Measurements from ENCODE around the gene MCF2. TPM values are rescaled to one million over a fixed set of nuclear protein-coding genes. Genes with fewer than 3 reads are reported as not detected.

MCF2 gene
- under 0.01 TPM in 2 replicates for total RNA-seq
- 0.05 and 0.06 TPM in 2 replicates for polyA plus RNA-seq
- not detected in 2 replicates for polyA plus RNA-seq (2012)
- not detected in 2 replicates for polyA minus RNA-seq (ENCODE audit: low replicate concordance)

- H3K36me3 ChIP-seq (ENCODE audit: control insufficient read depth, insufficient read depth, low read length) = no peaks in the 10 kb centered on the region
- H3K4me2 ChIP-seq (ENCODE audit: extremely low read depth, insufficient read depth, low read length) = no peak within 1 kb of the TSS
- no peak within 1 kb of the TSS for H3K27ac ChIP-seq (ENCODE audit: insufficient read depth, low read length)
- no peak within 1 kb of the TSS for H2AFZ ChIP-seq (ENCODE audit: low read length)
- no peak for TF ChIP-seq EZH2 (IDR thresholded peaks at IDR 0.05; ENCODE audit: low read length, missing control alignments)
- TF ChIP-seq, protein P1, sequence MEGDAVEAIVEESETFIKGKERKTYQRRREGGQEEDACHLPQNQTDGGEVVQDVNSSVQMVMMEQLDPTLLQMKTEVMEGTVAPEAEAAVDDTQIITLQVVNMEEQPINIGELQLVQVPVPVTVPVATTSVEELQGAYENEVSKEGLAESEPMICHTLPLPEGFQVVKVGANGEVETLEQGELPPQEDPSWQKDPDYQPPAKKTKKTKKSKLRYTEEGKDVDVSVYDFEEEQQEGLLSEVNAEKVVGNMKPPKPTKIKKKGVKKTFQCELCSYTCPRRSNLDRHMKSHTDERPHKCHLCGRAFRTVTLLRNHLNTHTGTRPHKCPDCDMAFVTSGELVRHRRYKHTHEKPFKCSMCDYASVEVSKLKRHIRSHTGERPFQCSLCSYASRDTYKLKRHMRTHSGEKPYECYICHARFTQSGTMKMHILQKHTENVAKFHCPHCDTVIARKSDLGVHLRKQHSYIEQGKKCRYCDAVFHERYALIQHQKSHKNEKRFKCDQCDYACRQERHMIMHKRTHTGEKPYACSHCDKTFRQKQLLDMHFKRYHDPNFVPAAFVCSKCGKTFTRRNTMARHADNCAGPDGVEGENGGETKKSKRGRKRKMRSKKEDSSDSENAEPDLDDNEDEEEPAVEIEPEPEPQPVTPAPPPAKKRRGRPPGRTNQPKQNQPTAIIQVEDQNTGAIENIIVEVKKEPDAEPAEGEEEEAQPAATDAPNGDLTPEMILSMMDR (conservative IDR thresholded peaks at IDR 0.05 in 1 of 2, IDR thresholded peaks at IDR 0.05 in 1 of 2; ENCODE audit: low read depth in 1 of 2, low read length in 2 of 2) = no peak
- no peaks in the 10 kb centered on the region for H4K20me1 ChIP-seq (ENCODE audit: control insufficient read depth, extremely low read depth, insufficient read depth, low read length)
- no peak within 1 kb of the TSS for H3K4me3 ChIP-seq (replicated peaks in 1 of 4; ENCODE audit: control extremely low read depth in 1 of 4, insufficient read depth in 1 of 4, low read depth in 3 of 4, low read length in 4 of 4)
- H3K9me3 ChIP-seq (ENCODE audit: control insufficient read depth, insufficient read depth, low read depth, low read length) = no peaks in the 10 kb centered on the region
- no peaks in the 10 kb centered on the region for H3K79me2 ChIP-seq (ENCODE audit: control insufficient read depth, insufficient read depth, low read length)
- no peak within 1 kb of the TSS for H3K9ac ChIP-seq (ENCODE audit: insufficient read depth, low read length)
- no peaks in the 10 kb centered on the region for H3K4me1 ChIP-seq (ENCODE audit: control insufficient read depth, extremely low read depth, insufficient read depth, low read length)
- DNase-seq (ENCODE audit: low read depth in 2 of 2) = no peak
- H3K27me3 ChIP-seq (ENCODE audit: control insufficient read depth, insufficient read depth, low read length) = no peaks in the 10 kb centered on the region
Measured at GRCh38 chrX:139708067-139708466, at the start of gene MCF2. Gene MCF2, minus strand, starts transcription at chrX:139708167. Its CDS starts 56,423 bp downstream, at chrX:139651744.

GRCh38 chrX:139751053-139751452, 43.1 kb upstream of the MCF2 start:
- H3K27ac ChIP-seq (ENCODE audit: insufficient read depth, low read length) = no peak overlapping the region
- DNase-seq (ENCODE audit: low read depth in 2 of 2) = no peak
- H3K36me3 ChIP-seq (ENCODE audit: control insufficient read depth, insufficient read depth, low read length) = no peaks in the 10 kb centered on the region
- no peaks in the 10 kb centered on the region for H3K4me1 ChIP-seq (ENCODE audit: control insufficient read depth, extremely low read depth, insufficient read depth, low read length)
- no peaks in the 10 kb centered on the region for H3K79me2 ChIP-seq (ENCODE audit: control insufficient read depth, insufficient read depth, low read length)
- no peak overlapping the region for H3K4me3 ChIP-seq (replicated peaks in 1 of 4; ENCODE audit: control extremely low read depth in 1 of 4, insufficient read depth in 1 of 4, low read depth in 3 of 4, low read length in 4 of 4)
- no peak overlapping the region for H3K4me2 ChIP-seq (ENCODE audit: extremely low read depth, insufficient read depth, low read length)
- no peaks in the 10 kb centered on the region for H4K20me1 ChIP-seq (ENCODE audit: control insufficient read depth, extremely low read depth, insufficient read depth, low read length)
- TF ChIP-seq EZH2 (IDR thresholded peaks at IDR 0.05; ENCODE audit: low read length, missing control alignments) = no peak
- TF ChIP-seq, protein P1 (conservative IDR thresholded peaks at IDR 0.05 in 1 of 2, IDR thresholded peaks at IDR 0.05 in 1 of 2; ENCODE audit: low read depth in 1 of 2, low read length in 2 of 2) = no peak
- H3K9me3 ChIP-seq (ENCODE audit: control insufficient read depth, insufficient read depth, low read depth, low read length) = no peaks in the 10 kb centered on the region
- H3K9ac ChIP-seq (ENCODE audit: insufficient read depth, low read length) = no peak overlapping the region
- H2AFZ ChIP-seq (ENCODE audit: low read length) = no peak overlapping the region
- no peaks in the 10 kb centered on the region for H3K27me3 ChIP-seq (ENCODE audit: control insufficient read depth, insufficient read depth, low read length)

- Histone ChIP-seq H3K4me3 (replicated peaks in 1 of 4; ENCODE audit: control extremely low read depth in 1 of 4, insufficient read depth in 1 of 4, low read depth in 3 of 4, low read length in 4 of 4) (no peak overlapping the region), H3K9me3 (ENCODE audit: control insufficient read depth, insufficient read depth, low read depth, low read length) (no peaks in the 10 kb centered on the region), H4K20me1 (ENCODE audit: control insufficient read depth, extremely low read depth, insufficient read depth, low read length) (no peaks in the 10 kb centered on the region), H3K4me1 (ENCODE audit: control insufficient read depth, extremely low read depth, insufficient read depth, low read length) (no peaks in the 10 kb centered on the region), H3K4me2 (ENCODE audit: extremely low read depth, insufficient read depth, low read length) (no peak overlapping the region), H3K36me3 (ENCODE audit: control insufficient read depth, insufficient read depth, low read length) (no peaks in the 10 kb centered on the region), H3K79me2 (ENCODE audit: control insufficient read depth, insufficient read depth, low read length) (no peaks in the 10 kb centered on the region), H3K9ac (ENCODE audit: insufficient read depth, low read length) (no peak overlapping the region), H2AFZ (ENCODE audit: low read length) (no peak overlapping the region), H3K27ac (ENCODE audit: insufficient read depth, low read length) (no peak overlapping the region), H3K27me3 (ENCODE audit: control insufficient read depth, insufficient read depth, low read length) (no peaks in the 10 kb centered on the region)
- TF ChIP-seq, protein P1 (conservative IDR thresholded peaks at IDR 0.05 in 1 of 2, IDR thresholded peaks at IDR 0.05 in 1 of 2; ENCODE audit: low read depth in 1 of 2, low read length in 2 of 2) = no peak
- TF ChIP-seq EZH2 (IDR thresholded peaks at IDR 0.05; ENCODE audit: low read length, missing control alignments) = no peak
- DNase-seq (ENCODE audit: low read depth in 2 of 2) = peak in 1 of 2 donors; percentile 10
Measured at GRCh38 chrX:139750390-139750789, 42.4 kb upstream of the MCF2 start.
